ELF-1 (cell line): ENCODE data around the gene FOXN1.
"Not testable (repeated sequence)": the region's sequence is repeated elsewhere in the genome, so short reads cannot be mapped to it uniquely, and the experiment has no call there.

Experiments
- DNase-seq: peaks from one replicate; pipeline ENCODE4 v3.0.0-alpha.2; 2016; ENCODE audit warnings: low read depth, low spot score

Gene FOXN1, protein sequence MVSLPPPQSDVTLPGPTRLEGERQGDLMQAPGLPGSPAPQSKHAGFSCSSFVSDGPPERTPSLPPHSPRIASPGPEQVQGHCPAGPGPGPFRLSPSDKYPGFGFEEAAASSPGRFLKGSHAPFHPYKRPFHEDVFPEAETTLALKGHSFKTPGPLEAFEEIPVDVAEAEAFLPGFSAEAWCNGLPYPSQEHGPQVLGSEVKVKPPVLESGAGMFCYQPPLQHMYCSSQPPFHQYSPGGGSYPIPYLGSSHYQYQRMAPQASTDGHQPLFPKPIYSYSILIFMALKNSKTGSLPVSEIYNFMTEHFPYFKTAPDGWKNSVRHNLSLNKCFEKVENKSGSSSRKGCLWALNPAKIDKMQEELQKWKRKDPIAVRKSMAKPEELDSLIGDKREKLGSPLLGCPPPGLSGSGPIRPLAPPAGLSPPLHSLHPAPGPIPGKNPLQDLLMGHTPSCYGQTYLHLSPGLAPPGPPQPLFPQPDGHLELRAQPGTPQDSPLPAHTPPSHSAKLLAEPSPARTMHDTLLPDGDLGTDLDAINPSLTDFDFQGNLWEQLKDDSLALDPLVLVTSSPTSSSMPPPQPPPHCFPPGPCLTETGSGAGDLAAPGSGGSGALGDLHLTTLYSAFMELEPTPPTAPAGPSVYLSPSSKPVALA

DNA sequence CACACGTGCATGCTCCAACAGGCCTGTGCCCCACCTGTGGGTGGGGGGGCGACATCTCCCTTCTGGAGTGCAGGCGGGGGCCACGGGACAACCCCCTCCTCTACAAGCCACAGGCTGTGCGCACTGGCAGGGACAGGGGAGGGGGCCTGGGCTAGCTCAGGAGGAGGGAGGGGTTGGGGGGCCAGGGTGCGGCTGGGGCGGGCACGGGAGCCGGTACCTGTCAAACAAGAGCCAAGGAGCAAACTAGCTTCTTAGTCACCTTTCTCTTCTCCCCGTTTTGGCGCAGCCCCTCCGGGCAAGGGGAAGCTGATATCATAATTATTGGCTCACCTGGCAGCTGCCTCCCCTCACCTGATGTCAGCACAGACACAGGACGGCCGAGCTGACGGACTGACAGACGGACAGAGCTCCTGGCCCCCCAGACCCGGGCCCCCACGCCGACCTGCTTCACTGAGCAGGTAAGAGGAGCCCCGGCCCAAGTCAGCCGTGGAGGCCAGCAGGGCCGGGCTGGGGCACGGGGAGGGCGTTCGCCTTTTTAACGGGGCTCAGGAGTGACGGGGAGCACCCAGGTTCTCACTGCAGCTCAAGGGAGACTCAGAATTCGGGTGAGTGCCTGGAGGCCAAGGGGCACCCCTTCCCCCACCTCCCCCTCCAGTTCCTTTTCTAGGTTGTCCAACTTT lies at the start of gene FOXN1:
FOXN1 (plus strand) TSS at position 363 of the 680 bp plus-strand sequence. CDS start 17,622 bp downstream, outside the sequence.
- DNase-seq, result no peak

DNA sequence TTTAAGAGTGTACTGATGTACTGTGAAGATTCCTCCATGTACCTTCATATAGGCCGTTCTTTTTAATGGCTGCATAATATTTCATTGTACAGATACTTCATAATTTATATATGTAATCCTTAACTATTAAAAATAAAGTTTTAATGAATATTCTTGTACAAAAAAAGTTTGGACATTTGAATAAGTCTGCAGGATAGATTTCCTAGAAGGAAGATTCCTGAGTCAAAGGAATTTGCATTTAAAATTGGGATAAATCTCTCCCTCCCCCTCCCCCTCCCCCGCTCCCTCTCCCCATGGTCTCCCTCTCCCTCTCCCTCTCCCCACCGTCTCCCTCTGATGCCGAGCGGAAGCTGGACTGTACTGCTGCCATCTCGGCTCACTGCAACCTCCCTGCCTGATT lies 48.3 kb upstream of the FOXN1 start:
- DNase-seq, result no peak

DNA sequence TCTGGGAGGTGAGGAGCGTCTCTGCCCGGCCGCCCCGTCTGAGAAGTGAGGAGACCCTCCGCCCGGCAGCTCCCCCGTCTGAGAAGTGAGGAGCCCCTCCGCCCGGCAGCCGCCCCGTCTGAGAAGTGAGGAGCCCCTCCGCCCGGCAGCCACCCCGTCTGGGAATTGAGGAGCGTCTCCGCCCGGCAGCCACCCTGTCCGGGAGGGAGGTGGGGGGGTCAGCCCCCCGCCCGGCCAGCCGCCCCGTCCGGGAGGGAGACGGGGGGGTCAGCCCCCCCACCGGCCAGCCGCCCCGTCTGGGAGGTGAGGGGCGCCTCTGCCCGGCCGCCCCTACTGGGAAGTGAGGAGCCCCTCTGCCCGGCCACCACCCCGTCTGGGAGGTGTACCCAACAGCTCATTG lies 47.3 kb upstream of the FOXN1 start:
- DNase-seq, result not testable (repeated sequence)

DNA sequence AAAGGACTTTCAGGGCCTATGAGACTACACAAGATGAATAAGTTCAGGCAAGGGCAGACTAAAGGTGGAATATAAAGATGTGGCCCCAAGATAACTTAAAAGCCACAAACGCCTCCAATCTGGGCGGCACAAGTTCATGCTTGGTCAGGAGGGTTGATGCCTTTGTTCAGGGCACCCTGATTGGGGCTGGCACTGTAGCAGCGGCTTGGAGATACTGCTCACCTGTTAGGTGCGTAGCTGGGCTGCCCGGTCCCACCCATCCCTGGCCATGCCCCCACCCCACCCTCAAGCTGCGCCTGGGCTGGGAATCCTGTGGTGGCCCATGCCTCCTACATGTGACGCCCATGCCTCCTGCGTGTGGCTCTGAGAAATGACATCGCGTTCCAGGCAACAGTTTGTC lies 45.2 kb upstream of the FOXN1 start:
- DNase-seq, result no peak

DNA sequence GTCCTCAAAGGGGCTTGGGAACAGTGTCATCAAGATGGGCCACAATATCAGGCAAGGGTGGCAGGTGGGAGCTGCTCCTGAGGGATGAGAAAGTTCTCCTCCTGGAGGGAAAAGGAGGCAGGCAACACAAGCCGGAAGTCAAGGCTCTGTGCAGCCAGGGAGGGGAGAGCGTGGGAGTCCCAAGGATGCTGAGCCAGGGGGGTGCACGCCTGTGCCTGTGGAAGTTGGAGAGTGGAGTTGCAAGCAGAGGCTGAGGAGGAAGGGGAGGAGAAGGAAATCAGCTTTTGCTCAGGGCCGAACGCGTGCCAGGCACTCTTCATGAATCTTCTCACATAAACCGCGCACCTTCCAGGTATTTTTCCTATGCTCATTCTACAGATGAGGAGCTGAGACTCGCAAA lies 40.1 kb upstream of the FOXN1 start:
- no peak for DNase-seq

DNA sequence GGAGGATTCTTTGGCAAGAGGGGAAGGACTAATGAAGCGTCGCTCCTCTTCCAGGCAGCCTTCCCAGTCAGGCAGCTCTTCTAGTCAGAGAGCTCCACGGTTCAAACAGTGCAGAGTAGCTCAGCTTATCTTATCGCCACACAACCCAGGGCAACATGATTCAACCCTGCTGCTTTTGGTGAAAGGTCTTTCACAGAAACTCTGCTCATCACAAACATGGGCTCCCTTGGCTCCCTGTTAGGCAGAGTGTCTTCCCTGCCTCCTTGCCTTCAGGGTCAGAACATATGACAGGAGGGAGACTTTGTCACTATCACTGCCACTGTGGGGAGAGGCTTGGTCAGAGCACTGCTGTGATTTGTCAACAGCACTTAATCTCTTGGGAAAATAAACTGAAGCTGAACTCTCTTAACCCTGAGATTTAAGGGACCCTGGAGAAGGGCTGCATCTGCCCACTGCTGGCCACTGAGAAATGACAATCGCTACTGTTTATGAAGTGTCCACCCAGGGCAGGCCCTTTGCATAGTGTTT lies 39.6 kb upstream of the FOXN1 start:
- peak; percentile 20 for DNase-seq

DNA sequence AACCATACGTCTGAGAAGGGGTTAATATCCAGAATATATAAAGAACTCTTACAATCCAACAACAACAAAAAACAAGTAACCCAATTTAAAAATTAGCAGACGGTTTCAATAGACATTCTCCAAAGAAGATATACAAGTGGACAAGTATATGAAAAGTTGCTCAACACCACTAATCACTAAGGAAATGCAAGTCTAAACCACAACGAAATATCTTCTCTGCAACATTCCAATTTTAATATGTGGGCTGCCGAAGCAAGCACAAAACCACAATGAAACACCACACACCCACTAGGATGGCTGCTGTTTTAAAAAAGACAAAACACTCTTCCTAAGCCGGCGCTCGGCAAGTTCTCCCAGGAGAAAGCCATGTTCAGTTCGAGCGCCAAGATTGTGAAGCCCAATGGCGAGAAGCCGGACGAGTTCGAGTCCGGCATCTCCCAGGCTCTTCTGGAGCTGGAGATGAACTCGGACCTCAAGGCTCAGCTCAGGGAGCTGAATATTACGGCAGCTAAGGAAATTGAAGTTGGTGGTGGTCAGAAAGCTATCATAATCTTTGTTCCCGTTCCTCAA lies 38.6 kb upstream of the FOXN1 start:
- no peak for DNase-seq

DNA sequence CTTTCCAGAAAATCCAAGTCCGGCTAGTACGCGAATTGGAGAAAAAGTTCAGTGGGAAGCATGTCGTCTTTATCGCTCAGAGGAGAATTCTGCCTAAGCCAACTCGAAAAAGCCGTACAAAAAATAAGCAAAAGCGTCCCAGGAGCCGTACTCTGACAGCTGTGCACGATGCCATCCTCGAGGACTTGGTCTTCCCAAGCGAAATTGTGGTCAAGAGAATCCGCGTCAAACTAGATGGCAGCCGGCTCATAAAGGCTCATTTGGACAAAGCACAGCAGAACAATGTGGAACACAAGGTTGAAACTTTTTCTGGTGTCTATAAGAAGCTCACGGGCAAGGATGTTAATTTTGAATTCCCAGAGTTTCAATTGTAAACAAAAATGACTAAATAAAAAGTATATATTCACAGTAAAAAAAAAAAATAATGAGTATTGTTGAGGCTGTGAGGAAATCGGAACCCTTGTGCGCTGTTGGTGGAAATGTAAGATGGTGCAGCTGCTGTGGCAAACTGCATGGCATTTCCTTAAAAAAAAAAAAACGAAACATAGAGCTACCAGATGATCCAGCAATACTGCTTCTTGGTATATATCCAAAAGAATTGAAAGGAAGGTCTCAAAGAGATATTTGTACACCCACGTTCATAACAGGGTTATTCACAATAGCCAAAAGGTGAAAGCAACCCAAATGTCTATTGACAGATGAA lies 38.0 kb upstream of the FOXN1 start:
- DNase-seq, result not testable (repeated sequence)

DNA sequence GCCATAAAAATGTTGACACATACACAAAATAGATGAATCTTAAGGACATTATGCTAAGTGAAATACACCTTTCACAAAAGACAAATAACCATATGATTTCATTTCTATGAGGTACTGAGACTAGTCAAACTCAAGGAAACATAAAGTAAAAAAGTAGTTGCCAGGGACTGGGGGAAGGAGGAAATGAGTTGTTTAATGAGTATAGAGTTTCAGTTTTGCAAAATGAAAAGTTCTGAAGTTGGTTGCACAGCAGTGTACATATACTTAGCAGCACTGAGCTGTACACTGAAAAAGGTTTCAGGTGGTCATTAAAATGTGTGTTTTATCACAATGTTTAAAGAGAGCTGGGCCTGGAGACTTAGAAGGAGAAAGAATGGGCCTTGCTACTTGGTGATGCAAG lies 37.4 kb upstream of the FOXN1 start:
- DNase-seq, result no peak

DNA sequence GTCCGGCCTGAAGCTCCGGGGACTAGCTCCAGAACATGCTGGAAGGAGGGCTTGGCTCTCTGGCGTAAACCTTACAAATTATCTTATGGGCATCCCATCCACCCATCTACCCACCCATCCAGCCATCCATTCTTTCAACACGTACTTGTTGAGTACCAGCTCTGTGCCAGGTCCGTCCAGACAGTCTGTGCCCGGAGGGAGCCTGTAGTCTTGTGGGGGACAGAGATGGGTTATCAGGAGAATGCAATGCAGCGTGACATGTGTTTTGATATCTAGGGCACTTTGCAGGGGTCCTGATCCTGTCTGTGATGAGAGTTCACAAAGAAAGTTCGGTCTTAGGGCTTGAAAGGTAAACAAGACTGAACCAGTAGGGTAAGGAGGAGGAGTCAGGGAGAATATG lies 36.8 kb upstream of the FOXN1 start:
- no peak for DNase-seq

DNA sequence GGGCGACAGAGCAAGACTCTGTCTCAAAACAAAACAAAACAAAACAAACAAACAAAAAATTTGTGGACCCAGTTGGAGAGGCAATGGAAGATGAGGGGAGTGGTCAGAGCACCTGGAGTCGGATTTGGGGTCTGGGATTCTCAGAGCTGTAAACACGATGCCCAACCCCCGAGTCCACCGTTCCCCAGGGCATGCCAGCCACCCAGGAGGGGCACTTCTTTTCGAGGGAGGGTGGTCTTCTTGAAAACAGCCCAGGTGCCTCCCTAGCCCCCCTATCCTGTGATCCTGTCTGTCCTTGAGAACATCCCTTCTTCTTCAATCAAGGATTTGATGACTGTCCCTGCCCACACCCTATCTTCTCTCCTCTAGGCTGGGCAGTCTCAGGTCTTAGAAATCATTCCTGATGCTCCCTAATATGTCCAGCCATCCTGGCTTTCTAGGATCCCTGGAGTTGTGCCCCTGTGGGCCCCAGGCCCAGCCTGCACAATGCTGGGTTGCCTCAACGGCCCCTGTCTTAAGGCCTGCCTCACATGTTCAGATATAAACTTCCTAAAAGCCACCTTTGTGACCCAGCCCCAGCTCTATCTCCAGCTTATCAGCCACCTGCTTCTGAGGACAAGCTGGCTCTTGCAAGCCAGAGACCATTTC lies 35.8 kb upstream of the FOXN1 start:
- DNase-seq, result no peak

DNA sequence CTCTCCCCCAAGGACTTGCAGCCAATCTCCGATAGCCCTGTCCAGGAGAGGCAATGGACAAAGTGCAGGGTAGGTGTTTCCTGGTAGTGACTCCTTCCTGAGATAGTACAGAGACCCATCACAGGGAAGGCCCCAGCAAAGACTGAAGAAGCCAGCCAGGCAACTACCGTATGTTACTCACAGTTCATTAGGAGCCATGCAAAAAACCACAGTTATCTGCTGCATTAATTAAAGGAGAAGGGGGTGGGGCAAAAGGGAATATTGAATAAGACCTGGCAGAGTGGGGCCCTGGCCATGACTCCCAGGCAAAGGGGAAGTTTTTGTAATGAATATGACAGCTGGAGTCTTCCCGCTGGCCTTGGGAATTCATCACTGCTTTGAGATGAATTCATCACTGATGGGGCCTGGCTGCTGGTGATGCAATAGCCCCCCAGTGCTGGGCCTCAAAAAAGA lies 35.2 kb upstream of the FOXN1 start:
- DNase-seq, result no peak

DNA sequence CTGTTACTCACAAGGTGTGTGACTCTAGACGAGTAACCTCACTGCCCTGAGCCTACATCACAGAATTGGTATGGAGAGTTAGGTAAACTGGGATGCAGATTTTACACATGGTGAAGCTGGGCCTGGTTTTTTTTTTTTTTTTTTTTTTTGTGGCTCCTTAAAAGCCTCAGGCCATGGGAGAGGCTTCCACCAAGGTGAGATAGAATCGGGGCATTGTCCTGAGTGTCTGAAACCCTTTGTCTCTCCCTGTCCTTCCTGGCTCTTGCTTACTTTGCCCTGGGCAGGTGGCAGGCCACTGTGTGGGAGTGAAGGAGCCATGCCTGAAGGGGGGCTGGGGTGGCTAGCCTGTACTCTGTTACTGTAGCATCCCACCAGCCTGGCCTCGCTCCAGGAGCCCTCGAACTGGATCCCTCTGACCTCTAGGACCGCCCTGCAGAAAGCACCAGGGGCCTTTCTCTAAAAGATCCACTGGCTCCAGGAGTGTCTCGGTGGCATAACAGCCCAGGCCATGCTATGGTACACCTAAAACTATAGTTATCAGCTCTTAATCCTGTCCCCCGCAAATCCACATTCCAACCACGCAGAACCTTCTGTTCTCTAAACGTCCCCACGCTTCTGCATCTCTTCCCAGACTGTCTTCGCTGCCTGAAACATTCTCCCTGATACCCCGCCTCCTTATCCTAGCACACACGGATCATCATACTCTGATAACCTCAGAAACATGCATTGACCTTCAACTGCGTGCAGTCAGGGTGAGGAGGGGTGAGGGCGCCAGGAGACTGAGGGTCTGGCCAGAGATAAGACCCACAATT lies 34.4 kb upstream of the FOXN1 start:
- peak; percentile 41 for DNase-seq

DNA sequence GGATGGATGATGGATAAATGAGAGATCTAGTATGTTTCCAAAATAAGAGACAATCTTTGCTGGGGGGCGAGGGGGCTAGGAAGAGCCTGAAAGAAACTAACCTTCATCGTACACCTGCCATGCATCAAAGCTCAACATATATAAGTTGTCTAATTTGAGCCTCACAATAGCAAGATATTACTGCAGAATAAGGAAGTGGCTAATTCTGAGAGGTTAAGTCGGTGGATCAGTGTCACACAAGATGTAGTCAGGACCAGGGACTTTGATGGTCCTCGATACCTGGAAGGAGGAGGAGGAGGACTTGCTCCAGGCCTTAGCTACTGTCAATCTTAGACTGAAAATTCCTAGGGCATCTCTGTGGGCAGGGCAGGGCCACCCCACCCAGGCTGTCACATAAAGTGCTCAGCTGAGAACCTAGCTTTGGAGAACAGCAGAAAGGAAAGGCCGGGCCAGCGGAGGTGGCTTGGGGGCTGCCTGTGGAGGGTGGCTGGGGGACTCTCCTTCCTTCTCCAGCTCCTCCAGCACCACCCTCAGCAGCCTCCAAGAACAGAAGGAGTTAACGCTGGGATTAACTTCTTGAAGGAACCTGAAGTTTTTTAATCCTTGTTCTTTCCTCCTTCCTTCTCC lies 33.2 kb upstream of the FOXN1 start:
- no peak for DNase-seq

DNA sequence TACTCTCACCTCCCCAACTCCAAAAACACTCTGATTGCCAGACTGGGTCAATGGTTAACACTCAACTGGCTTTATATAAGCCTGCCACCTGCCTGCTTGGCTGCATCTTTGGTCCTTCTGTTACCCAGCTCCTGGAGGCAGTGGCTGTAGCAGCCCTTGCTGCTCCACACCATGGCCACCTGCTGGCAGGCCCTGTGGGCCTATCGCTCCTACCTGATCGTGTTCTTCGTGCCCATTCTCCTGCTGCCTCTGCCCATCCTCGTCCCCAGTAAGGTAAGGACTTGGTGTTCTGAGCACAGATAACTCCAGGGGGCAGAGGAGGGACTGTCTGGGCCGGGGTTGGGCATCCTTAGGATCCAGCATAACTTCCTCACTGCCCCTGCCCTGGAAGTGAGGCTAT lies 32.6 kb upstream of the FOXN1 start, which contains the start of gene SLC13A2:
SLC13A2 (plus strand) TSS at position 103 of the 400 bp plus-strand sequence; CDS start at position 172, 69 bp downstream.
- no peak for DNase-seq

DNA sequence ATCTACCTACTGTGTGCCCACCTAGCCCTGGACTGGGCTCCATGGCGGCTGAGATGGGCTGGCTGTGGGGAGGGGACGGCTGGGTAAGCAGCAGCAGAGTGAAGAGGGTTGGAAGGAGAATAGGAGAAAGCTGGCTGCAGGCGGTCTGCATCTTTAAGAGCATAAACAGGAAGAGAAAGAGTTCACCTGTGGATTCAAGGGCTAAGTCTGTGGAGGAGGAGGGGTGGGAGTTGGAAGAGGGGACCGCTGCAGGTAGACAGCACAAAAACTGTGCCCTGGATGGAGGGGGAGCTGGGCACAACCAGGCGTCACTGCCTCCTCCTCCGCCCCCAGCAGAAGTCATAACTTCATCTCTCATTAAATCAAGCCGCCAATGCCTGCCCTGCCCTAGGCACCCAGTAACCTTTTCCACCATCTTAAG lies 32.0 kb upstream of the FOXN1 start:
- DNase-seq, result no peak

DNA sequence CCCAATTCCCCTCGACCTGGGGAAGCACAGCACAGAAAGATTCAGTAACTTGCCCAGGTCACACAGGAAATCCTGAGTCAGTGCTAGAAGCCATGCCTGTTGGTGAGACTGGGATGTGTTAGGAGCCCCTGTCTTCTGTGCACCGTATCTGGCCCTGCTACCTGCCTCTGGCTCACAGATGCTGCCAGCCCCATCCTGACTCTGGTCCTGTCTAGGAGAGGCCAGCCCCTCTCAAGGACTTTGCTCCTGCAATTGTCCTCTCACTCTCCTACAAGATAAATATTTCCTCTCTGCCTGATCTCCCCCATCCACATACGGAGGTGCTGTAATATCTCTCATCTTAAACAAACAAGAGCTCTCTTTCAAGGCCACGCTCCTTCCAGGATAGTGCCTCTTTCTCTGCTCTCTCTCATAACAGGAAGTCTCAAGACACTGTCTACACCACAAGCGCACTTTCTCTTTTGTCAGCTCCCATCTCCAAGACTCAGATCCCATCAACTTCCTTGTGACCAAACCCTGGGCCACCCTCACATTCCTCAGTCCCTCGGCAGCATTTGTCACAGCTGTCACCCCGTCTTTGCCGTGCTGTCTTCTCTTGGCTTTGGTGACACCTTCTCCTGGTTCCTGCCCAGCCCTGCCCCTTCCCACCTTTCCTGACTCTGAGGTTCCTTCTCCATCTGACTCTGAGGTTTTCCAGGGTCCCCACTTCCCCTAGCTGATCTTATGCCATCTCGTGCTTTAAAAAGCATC lies 30.8 kb upstream of the FOXN1 start:
- DNase-seq, result no peak

DNA sequence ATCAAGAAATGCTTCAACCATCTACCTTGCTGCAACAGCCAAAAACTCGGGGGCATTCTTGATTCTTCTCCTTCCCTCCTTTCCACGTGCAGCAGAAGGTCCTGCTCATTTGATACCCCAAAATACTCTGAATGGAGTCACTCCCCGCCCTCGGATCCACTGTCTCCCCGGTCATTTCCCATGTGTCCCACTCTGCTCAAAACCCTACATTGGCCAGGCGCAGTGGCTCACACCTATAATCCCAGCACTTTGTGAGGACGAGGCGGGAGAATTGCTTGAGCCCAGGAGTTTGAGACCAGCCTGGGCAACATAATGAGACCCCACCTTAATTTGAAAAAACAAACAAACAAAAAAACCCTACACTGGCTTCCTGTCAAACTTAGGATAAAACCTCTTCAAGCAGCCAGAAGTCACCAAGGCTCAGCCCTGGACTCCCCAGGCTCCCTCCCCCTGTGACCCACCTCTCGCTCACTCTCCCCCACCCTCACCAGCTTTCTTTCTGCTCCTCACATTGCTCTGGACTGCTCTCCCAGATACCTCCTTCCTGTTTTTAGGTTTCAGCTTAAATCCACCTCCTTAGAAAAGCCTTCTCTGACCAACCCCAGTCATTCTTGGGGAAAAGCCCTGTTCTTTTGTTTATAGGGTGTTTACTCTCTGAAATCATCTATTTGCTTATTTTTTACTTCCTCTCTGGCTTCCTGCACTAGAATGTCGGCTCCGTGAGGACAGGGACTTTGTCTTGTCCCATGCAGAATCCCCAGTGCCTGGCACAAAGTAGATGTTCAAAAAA lies 29.9 kb upstream of the FOXN1 start:
- no peak for DNase-seq
